ENCODE results near the gene CHSY1.
A peak's percentile ranks its signal among the peaks of the same experiment; 100 is the strongest.
"Not testable (repeated sequence)": the region's sequence is repeated elsewhere in the genome, so short reads cannot be mapped to it uniquely, and the experiment has no call there.

The CHSY1 gene

DNA sequence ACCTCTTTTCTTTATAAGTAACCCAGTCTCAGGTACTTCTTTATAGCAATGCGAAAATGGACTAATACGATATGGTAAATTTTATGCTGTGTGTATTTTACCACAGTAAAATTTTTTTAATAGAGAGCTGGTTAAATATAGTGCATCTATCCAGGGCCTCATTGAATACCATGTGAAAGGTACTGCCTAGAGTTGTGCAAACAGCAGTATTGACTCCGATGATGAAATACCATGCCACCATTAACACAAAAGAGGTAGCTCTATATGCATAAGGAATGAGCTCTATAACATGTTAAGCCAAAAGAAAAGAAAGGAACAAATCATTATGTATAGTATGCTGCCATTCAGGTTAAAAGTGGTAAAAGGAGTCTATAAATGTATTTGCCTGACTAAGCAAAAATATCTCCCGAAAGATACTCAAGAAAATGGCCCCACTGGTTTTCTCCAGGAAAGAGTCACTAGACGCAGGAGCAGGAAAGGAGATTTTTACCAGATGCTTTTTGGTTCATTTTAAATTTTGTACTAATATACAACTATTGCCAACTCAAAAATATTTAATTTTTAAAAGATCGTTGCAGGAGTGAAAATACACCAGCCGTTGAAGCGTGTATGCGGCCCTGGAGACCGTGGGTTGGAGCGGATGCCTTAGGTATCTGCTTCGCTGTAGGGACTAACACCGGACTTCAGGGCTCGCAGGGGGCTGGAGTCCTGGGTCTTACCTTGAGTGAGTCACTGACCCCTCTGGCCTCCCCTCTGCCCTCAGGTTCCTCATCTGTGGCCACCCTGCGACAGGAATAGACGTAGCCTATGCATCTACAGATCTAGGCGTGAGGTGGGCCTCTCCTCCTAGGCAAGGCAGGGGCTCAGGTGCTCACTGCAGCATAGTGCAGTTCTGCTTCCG, 120.1 kb downstream of the CHSY1 start:
- DNase-seq: no peak

DNA sequence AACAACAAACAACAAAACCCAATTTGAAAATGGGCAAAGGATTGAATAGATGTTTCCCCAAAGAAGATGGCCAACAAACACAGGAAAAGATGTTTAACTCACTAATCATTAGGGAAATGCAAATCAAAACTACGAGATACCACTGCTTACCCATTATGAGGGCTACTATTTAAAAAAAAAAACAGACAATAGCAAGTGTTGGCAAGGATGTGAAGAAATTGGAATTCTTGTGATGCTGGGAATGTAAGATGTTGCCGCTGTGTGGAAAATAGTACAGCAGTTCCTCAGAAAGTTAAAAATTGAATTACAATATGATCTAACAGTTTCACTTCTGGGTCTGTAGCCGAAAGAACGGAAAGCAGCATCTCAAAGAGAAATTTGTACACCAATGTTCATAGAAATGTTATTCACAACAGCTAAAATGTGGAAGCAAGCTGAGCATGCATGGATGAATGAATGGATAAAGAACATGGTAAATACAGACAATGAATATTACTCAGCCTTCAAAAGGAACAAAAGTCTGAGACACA, 121.9 kb downstream of the CHSY1 start:
- DNase-seq: no peak

- peak; percentile 97 for DNase-seq
Measured at GRCh38 chr15:101128221-101129015, 123.4 kb downstream of the CHSY1 start.

GRCh38 chr15:101127506-101128076, 124.3 kb downstream of the CHSY1 start:
- peak; percentile 94 for DNase-seq

GRCh38 chr15:101126618-101127505, 125.0 kb downstream of the CHSY1 start:
- no peak for DNase-seq

DNA sequence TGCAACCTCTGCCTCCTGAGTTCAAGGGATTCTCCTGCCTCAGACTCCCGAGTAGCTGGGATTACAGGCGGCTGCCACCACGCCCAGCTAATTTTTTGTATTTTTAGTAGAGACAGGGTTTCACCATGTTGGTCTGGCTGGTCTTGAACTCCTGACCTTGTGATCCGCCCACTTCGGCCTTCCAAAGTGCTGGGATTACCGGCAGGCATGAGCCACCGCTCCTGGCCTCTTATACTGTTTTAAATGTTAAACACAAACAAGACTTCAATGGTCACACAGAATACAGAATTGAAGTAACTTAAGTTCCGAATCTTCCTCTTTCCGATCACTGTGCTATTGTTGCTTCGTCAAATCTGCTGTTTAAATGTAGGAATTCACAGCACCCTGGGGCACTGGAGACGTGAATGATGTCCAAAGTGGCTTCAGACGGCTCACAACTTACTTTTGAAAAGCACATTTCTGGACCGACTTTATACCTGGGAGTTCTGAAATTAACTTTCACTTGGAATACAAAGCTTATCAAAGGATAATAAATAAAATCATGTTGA, 125.9 kb downstream of the CHSY1 start:
- not testable (repeated sequence) for DNase-seq
